HG02798 (cell line): ENCODE results near the gene NUPR1.
"Not testable (repeated sequence)": the region's sequence is repeated elsewhere in the genome, so short reads cannot be mapped to it uniquely, and the experiment has no call there.

Experiments
- ATAC-seq: cut with Tn5 transposase; IDR thresholded peaks from one replicate; pipeline ENCODE4 v1.9.1; 2021; ENCODE audit warnings: mild to moderate bottlenecking; ENCODE audit not compliant: unreplicated experiment, poor library complexity

The NUPR1 gene

GRCh38 chr16:28500476-28501180, 38.1 kb downstream of the NUPR1 start:
- not testable (repeated sequence) for ATAC-seq

DNA sequence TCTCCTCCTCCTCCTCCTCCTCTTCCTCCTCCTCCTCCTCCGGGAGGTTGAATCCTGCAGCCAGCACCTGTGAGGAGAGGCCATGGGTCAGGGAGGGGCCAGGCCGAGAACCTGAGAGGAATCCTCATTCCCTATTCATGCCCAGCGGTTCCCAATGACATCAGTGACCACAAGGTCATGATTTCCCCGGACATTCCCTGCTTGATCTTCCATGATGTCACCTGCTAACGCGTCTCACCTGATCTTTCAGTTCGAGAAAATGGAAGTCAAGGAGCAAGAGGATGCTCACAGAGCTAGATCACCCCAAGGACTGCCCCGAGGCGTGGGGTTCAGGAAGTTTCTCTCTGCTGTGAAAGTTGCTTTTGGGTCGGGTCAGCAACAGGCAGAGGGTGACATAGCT, 38.9 kb downstream of the NUPR1 start:
- ATAC-seq, result no peak

DNA sequence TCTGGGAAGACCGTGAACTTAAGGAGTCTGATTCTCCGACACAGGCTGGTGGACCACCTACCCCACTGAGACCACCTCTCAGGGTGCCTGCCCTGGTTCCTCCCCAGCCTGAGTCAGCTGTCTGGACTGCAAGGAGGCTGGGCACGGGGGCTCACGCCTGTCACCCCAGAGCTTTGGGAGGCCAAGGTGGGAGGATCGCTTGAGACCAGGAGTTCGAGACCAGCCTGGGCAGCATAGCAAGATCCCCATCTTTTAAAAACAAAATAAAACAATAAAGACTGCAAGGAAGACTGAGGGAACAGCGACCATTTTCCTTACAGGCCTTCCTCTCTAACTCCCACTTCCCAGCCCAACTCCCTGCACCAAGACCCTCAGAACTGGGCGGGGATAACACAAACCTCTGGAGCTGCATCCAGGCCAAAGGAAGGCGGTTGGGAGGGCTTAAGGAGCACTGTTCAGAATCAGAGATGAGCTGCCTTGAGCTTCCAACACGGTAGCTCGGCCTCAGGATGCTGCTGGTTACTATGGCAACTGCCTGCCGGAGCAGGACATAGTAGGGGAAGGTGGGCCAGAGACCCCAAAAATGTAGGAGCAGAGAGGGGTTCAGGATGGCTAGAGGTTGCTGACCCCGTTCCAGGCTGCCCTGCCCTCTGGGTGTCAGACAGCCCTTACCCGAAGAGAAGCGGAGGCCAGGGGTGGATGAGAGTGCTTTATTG, 40.0 kb downstream of the NUPR1 start:
- no peak for ATAC-seq

DNA sequence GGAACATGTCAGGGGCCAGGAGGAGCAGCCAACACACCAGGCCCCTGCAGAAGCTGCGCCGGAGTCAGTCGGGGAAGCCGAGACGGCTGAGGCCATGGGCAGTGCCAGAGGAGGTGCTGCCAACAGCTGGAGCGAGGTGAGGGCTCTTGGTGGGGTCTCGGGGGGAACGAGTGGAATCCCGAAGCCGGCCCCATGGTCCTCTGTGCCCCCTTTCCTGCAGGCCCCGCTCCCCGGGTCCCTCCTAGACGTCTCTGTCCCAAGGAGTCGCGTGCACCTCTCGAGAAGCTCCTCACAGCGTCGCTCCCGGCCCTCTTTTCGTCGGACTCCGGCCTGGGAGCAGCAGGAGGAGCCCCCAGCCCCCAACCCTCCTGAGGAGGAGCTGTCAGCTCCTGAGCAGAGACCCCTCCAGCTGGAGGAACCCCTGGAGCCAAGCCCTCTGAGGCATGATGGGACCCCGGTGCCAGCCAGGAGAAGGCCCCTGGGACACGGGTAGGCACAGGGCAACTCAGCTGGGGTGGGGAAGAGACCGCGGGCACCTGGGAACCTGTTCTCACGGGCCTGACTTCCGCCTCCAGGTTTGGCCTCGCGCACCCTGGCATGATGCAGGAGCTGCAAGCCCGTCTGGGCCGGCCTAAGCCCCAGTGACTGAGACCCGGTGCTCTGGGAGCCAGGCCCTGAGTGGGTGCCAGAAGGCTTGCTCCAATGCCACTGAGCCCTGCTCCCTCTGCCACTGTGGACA, 40.7 kb downstream of the NUPR1 start:
- ATAC-seq, result no peak

GRCh38 chr16:28497386-28497785, 41.4 kb downstream of the NUPR1 start:
- no peak for ATAC-seq

GRCh38 chr16:28496844-28497243, 41.9 kb downstream of the NUPR1 start:
- ATAC-seq, result no peak

DNA sequence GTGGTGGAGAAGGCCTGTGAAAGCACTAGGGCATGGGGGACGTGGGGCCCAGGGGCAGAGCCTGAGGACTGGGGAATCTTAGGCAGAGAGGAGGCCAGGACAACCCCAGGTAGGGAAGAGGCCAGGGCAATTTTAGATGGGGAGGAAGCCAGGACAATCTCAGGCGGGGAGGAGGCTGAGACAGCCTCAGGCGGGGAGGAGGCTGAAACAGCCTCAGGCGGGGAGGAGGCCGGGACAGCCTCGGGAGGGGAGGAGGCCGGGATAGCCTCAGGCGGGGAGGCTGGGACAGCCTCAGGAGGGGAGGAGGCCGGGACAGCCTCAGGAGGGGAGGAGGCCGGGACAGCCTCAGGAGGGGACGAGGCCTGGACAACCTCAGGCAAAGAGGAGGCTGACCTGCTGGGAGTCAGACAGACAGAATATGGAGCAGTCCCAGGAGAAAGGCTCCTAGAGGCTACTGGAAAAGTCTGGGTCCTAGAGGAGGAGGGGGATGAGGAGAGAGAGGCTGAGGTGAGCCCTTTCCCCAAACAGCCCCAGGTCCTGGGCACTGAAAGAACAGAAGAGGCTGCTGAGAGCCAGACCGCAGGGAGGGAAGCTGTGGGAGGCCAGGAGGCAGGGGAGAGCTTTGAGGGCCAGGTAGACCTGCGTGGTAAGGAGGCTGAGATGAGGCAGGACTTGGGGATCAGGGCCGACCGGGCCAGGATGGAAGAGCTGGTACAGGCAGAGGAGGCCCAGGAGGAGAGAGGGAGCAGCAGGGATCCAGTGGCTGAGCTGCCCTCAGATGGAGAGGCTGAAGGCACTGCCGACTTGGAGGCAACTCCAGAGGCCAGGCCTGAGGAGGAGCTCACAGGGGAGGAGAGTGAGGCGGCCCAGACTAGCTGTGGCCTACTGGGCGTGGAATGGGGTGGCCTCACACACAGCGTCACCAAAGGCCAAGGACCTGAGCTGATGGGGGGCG, 42.7 kb downstream of the NUPR1 start:
- no peak for ATAC-seq

DNA sequence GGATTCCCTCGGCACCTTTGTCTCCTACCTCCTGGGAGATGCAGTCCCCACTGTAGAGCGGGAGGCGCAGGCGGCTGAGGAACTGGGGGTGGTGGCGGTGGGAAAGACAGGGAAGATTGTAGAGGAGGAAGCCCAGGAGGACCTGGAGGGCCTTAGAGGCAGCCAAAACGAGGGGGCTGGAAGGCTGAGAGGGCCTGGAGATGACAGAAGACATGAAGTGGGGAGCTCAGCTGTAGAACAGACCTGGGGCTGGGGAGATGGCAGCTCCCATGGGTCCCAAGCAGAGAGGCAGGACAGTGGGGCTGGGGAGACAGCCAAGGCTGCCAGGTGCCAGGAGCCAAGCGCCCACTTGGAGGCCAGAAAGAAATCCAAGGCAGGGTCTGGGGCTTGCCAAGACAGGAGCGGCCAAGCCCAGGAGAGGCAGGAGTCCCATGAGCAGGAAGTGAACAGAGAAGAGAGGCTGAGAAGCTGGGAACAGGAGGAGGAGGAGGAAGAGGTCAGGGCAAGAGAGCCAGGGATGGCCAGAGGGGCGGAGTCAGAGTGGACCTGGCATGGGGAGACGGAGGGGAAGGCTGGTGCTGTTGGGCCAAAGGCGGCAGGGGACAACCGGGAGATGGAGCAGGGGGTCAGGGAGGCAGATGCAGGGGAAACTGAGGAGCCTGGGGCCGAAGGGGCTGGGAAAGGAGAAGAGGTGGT, 43.5 kb downstream of the NUPR1 start:
- no peak for ATAC-seq

DNA sequence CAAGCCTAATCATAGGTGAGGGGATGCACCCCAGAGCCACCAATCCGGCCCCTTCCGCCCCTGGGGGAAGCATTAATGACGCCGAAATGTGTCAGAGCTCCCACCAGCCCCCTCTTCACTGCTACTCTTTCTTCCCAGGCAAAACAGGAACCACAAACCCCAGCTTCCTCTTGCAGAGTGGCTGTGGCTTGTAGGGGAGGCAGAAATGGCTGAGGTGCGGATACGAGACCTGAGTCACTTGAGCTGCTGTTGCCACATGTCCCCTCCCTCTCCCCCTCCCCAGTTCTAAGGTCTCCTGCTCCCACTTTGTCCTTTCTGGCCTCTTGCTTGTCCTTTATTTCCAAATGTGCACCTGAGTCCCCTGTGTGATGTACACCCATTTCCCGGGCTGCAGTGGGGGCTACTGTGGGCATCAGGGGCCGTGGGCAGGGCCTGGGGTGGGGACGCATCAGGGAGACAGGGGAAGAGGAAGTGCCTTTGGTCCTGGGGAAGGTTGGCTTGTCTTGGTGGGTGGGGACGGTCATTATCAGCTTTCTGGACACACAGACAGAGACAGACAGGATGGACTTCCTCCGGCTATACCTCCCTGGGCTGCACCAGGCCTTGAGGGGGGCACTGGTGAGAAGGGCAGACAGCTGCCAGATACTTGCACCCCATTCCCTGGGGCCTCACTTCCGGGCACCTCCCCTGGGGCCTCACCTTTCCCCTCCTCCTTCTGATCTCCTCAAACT, 44.5 kb downstream of the NUPR1 start, which contains the start of gene APOBR:
Gene APOBR (plus strand): TSS at position 523 of the 731 bp plus-strand sequence. CDS start 39 bp downstream, at position 562.
- ATAC-seq, result peak; percentile 33

- no peak for ATAC-seq
Observed at GRCh38 chr16:28492511-28492910, 46.3 kb downstream of the NUPR1 start.

GRCh38 chr16:28491970-28492474, 46.8 kb downstream of the NUPR1 start, which contains the start of gene CLN3:
CLN3 (minus strand) TSS chr16:28492074; CDS start chr16:28491759, 315 bp downstream.
- ATAC-seq, result peak; percentile 81

GRCh38 chr16:28491230-28491969, 47.4 kb downstream of the NUPR1 start:
- peak; percentile 6 for ATAC-seq

GRCh38 chr16:28486266-28486665, 52.5 kb downstream of the NUPR1 start:
- no peak for ATAC-seq

DNA sequence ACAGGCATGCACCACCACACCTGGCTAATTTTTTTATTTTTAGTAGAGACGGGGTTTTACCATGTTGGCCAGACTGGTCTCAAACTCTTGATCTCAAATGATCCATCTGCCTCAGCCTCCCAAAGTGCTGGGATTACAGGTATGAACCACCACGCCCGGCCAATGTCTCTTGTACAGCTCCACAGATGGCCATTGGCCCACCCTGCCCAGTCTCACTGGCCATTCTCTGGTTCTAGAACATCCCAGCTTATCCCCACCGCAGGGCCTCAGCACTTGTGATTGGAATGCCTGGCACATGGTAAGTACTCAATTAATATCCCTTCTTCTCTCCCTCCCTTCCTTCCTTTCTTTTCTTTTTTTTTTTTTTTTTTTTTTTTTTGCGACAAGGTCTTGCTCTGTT, 55.4 kb downstream of the NUPR1 start:
- ATAC-seq, result not testable (repeated sequence)
